GM18511 (cell line): ENCODE measurements around the gene DDX49.

Experiments
- ATAC-seq: cut with Tn5 transposase; IDR thresholded peaks from one replicate; pipeline ENCODE4 v1.9.1; 2021; ENCODE audit warnings: mild to moderate bottlenecking, moderate library complexity; ENCODE audit not compliant: unreplicated experiment

DDX49 gene

GRCh38 chr19:18972301-18972811, 52.8 kb downstream of the DDX49 start:
- no peak for ATAC-seq

DNA sequence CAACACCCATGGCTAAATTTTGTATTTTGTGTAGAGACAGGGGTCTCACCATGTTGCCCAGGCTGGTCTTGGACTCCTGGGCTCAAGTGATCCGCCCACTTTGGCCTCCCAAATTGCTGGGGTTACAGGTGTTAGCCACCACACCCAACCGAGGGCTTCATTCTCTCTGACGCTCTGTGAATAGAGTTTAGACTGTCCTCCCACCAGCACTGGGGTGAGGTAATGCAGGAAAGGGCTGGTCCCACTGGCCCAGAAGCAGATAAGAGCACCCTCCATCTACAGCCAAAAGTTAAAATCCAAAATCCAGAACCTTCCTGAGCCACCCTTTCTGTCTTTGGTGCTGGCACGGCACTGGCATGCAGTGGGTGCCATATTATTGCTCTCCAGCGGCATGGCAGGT, 53.3 kb downstream of the DDX49 start:
- no peak for ATAC-seq

- ATAC-seq: no peak
Observed at GRCh38 chr19:18975011-18975410, 55.5 kb downstream of the DDX49 start.

- no peak for ATAC-seq
Observed at GRCh38 chr19:18975869-18976268, 56.4 kb downstream of the DDX49 start.
